Subcutaneous adipose tissue (tissue), 4 donors: Measurements from ENCODE around the gene RERGL. TPM values are rescaled to one million over a fixed set of nuclear protein-coding genes. Genes with fewer than 3 reads are reported as not detected.

ENCODE experiments used
- CTCF ChIP-seq: fragments of 450-650 bp; IDR thresholded peaks from one replicate; pipeline ENCODE4 v1.5.1; 2016; ENCODE audit warnings: low read depth, mild to moderate bottlenecking, control low read depth, antibody characterized with exemption, moderate library complexity
- total RNA-seq, 4 donors: library from RNA; depleted of rRNA; stranded (reverse); fragments of >200 nt; gene quantifications; one replicate each; pipeline ENCODE4 v1.1.0, GENCODE V29; 2016

The RERGL gene
- total RNA-seq, 4 donors from 2014 or later = 1.3 to 5.3 (median 3.0) TPM

- no peak for TF ChIP-seq CTCF
These were observed 21.6 kb downstream of the RERGL start for GRCh38 chr12:18068355-18068754.

- TF ChIP-seq CTCF = no peak
These were observed 23.3 kb downstream of the RERGL start for GRCh38 chr12:18066666-18067065.

- TF ChIP-seq CTCF = no peak
These were observed 32.9 kb downstream of the RERGL start for GRCh38 chr12:18057051-18057450.

- TF ChIP-seq CTCF = no peak
These were observed 34.9 kb downstream of the RERGL start for GRCh38 chr12:18054925-18055619.

GRCh38 chr12:18045446-18045992, 44.5 kb downstream of the RERGL start:
- no peak for TF ChIP-seq CTCF

Other genes with a start within 250 kb of the RERGL start
- gene PIK3C2G, start 171.3 kb upstream of the RERGL start, total RNA-seq = under 1 TPM in 2 of 4 donors, not detected in 2; 0.19 to 0.22 TPM